GM19238 (cell line): Measurements from ENCODE around the gene COA3.
"Not testable (repeated sequence)": the region's sequence is repeated elsewhere in the genome, so short reads cannot be mapped to it uniquely, and the experiment has no call there.

ENCODE experiments used
- DNase-seq: peaks from one replicate; pipeline ENCODE4 v3.0.0; 2011; ENCODE audit warnings: low spot score; ENCODE audit not compliant: insufficient read length

Gene COA3

DNA sequence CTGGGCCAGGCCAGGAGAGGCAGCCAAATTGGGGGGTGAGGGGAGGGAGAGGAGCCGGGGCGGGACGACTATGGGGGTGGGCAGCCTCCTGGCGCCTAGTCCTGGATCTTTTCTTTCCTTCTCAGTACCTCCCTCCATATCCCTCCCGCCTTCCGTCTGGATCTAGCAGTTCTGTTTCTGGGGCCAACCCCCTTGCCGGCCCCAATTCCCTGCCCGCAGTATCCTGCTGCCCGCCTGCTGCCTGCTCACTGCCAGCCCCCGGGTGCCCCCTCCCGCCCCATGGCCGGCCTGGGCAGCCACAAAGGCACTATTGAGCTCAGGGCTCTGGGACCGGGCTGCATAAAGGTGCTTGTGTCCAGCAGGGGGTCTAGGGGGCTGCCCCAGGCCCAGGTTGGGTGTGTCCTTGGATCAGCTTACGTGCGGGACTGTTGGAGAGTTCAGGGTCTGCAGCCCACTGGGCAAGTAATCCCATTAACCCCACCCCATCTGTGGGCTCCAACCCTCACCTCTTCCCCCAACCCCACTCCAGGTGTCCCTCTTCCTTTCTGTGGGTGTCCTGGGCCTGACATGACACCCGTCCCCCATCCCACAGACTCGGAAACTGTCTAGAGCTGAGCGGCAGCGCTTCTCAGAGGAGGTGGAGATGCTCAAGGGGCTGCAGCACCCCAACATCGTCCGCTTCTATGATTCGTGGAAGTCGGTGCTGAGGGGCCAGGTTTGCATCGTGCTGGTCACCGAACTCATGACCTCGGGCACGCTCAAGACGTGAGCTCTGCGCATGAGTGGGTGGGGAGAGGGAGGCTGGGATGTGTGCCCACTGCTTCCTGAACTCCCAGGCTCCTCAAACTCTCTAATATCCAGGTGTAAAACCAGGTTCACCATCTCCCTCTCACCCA is 16.1 kb downstream of the COA3 start:
- DNase-seq: no peak

GRCh38 chr17:42781639-42782165 is 16.8 kb downstream of the COA3 start:
- DNase-seq: no peak

DNA sequence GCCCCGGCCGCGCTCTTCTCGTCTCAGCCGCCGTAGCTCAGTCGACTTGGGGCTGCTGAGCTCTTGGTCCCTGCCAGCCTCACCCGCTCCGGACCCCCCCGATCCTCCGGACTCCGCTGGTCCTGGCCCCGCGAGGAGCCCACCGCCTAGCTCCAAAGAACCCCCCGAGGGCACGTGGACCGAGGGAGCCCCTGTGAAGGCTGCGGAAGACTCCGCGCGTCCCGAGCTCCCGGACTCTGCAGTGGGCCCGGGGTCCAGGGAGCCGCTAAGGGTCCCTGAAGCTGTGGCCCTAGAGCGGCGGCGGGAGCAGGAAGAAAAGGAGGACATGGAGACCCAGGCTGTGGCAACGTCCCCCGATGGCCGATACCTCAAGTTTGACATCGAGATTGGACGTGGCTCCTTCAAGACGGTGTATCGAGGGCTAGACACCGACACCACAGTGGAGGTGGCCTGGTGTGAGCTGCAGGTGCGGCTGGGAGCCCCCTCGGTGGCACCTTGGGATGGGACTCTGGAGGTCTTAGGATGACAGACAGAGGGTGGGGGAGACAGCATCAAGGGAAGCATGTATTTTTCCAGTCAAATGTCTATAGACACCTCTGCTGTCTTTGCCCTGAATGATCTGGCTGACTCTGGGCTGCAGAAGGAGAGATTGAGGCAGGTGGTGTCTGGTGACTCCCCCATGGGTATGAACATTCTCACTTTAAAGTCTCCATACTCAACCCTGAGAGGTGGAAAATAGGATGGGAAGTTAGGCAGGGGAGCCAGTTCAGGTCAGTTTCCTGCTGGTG is 17.5 kb downstream of the COA3 start:
- no peak for DNase-seq

- DNase-seq: no peak
These were observed 18.3 kb downstream of the COA3 start, which contains the start of gene WNK4 for GRCh38 chr17:42779936-42780850. Gene WNK4, plus strand, starts transcription at chr17:42780610. Its CDS starts 89 bp downstream, at chr17:42780699.

GRCh38 chr17:42779304-42779935 is 19.1 kb downstream of the COA3 start:
- no peak for DNase-seq

- no peak for DNase-seq
These were observed 19.9 kb downstream of the COA3 start for GRCh38 chr17:42778570-42778969.

DNA sequence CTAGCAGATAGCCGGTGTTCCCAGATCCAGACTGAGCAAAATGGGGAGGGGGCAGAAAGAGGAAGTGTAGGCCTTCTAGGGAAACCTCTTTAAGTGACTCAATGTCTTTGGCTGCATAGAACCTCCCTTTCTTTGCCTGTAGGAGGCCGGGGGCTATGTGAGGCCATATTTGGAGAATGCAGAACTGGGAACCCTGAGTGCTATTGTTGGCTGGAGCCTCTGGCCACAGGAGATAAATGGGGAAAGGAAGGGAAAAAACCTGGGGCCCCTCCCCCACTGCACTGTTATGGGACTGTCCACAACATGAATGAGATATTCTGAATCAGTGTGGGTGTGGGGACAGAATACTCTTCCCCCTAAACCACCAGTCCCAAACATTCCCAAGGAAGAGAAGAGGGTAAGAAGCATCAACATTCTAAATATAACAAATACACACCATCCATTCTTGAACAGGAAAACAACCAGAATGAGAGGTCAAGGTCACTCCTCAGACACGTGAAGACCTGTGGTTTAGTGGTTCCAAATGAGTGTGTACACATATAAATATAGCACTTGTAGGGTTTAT is 22.9 kb downstream of the COA3 start:
- no peak for DNase-seq

- DNase-seq: no peak
These were observed 24.3 kb downstream of the COA3 start for GRCh38 chr17:42774066-42774745.

- DNase-seq: peak; percentile 91
These were observed 25.0 kb downstream of the COA3 start, which contains the start of gene VPS25 for GRCh38 chr17:42773290-42774035. Gene VPS25, plus strand, starts transcription at chr17:42773449. Its CDS starts 27 bp downstream, at chr17:42773476.

DNA sequence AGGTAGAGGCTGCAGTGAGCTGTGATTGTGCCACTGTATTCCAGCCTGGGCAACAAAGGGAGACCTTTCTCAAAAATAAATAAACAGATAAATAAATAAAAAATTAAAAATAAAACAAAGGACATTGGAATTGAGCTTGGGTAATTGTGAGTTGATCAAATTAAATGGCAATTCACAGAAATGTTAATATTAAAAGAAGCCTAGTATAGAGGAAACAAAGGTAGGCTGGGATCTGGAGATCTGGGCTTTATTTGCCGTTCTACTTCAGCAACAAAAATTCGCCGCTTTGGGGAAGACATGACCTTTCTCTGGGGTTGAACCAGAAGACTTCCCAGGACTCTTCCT is 25.6 kb downstream of the COA3 start:
- DNase-seq: no peak

DNA sequence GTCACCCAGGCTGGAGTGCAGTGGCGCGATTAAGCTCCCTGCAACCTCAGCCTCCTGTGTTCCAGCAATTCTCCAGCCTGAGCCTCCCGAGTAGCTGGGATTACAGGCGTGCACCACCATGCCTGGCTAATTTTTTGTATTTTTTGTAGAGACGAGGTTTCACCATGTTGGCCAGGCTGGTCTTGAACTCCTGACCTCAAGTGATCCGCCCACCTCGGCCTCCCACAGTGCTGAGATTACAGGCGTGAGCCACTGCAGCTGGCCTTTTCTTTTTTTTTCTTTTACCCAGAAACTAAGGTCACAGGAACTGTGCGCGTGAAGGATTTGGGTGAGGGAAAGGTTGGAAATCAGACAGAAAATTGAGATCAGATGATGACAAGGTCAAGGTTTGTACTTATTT is 28.5 kb downstream of the COA3 start:
- DNase-seq: not testable (repeated sequence)

DNA sequence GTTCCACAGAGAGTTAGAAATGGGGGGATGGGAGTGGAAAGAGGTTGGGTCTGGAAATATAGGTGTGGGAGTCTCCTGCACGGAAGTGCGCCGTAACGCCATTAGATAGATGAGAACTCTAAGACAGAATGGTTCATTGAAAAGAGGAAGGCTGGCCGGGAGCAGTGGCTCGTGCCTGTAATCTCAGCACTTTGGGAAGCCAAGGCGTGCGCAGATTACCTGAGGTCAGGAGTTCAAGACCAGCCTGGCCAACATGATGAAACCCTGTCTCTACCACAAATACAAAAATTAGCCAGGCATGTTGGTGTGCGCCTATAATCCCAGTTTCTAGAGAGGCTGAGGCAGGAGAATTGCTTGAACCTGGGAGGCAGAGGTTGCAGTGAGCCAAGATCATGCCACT is 30.5 kb downstream of the COA3 start:
- DNase-seq: not testable (repeated sequence)

DNA sequence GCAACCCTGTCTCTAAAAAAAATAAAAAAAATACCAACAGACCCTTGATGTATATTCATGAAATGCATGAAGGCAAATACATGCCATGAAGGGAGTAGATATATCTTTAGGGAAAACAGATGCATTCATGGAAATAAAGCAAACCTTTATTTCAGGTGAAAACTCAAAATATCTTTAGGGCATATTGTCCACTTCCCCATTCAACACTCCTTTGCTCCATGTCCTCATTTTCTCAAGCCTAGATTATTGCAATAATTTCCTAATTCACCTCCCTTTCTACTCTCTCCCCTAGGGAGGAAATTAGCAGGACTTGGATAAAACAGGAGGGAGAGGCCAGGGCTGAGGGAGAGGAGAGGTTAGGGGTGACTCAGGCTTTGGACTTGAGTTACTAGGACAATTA is 31.0 kb downstream of the COA3 start:
- no peak for DNase-seq

DNA sequence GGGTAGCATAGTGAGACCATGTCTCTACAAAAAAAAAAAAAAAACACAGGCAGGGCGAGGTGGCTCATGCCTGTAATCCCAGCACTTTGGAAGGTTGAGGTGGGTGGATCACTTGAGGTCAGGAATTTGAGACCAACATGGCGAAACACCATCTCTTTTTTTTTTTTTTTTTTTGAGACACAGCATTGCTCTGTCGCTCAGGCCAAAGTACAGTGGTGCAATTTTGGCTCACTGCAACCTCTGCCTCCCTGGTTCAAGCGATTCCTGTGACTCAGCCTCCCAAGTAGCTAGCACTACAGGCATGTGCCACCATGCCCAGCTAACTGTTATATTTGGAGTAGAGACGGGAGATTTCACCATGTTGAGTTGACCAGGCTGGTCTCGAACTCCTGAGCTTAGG is 32.4 kb downstream of the COA3 start:
- DNase-seq: no peak

- no peak for DNase-seq
These were observed 36.9 kb downstream of the COA3 start for GRCh38 chr17:42761638-42762037.

- no peak for DNase-seq
These were observed 37.6 kb downstream of the COA3 start, which contains the start of gene RAMP2 for GRCh38 chr17:42760652-42761581. Gene RAMP2, plus strand, starts transcription at chr17:42761227. Its CDS starts 35 bp downstream, at chr17:42761262.

DNA sequence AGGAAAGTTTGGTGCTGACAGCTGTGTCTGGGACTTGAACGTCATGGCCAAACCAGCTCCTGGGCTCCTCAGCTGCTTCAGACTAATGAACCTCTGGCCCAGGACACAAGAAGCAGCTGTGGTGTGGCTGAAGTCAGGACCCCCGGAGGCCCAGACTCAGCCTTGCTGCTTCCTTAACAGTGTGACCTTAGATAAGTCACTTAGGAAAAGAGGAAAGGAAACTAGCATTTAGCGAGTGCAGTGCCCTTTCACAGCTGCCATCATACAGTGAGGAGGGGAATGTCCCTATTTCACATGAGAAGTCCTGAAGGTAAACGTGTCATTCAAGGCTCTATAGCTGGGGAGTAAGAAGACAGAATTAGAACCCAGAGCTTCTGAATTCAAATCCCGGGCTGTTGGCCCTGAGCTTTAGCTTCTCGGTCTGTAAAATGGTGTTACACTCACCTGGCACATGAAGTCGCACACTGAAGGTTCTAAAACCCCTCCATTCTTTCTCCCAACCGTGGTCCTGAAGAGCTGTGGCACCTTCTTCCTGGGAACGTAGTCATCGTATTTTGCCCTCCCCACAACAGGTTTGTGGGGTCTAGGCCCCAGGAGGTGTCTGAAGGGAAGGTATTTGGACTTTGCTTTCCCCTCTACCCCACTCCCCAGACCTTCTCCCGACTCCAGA is 38.4 kb downstream of the COA3 start:
- DNase-seq: no peak
